Stimulated activated CD4-positive, alpha-beta T cell treated with anti-CD3 and anti-CD28 coated beads, Interleukin-4, amount 100 ng/mL, for 24 hours (primary cell): ENCODE measurements around the gene INPP5A.

ENCODE experiments used
- DNase-seq: peaks from one replicate; pipeline ENCODE4 v3.0.0-alpha.2; 2020

INPP5A gene

GRCh38 chr10:132634241-132634946 lies 96.8 kb downstream of the INPP5A start:
- no peak for DNase-seq

GRCh38 chr10:132634947-132635271 lies 97.3 kb downstream of the INPP5A start:
- no peak for DNase-seq

- DNase-seq = no peak
Measured at GRCh38 chr10:132636358-132636757, 98.8 kb downstream of the INPP5A start.

- DNase-seq = peak; percentile 26
Measured at GRCh38 chr10:132637477-132638129, 100.0 kb downstream of the INPP5A start.

- no peak for DNase-seq
Measured at GRCh38 chr10:132638130-132638515, 100.5 kb downstream of the INPP5A start.

- DNase-seq = no peak
Measured at GRCh38 chr10:132639470-132639869, 101.9 kb downstream of the INPP5A start.

GRCh38 chr10:132640326-132641125 lies 102.9 kb downstream of the INPP5A start:
- no peak for DNase-seq

GRCh38 chr10:132641401-132641800 lies 103.8 kb downstream of the INPP5A start:
- DNase-seq = no peak

GRCh38 chr10:132641966-132642731 lies 104.6 kb downstream of the INPP5A start:
- DNase-seq = no peak

GRCh38 chr10:132642732-132643008 lies 105.1 kb downstream of the INPP5A start:
- no peak for DNase-seq

- no peak for DNase-seq
Measured at GRCh38 chr10:132643709-132644526, 106.3 kb downstream of the INPP5A start.

GRCh38 chr10:132644527-132645246 lies 107.1 kb downstream of the INPP5A start:
- DNase-seq = no peak

- no peak for DNase-seq
Measured at GRCh38 chr10:132645247-132645530, 107.6 kb downstream of the INPP5A start.

- DNase-seq = no peak
Measured at GRCh38 chr10:132645630-132646442, 108.2 kb downstream of the INPP5A start.

- no peak for DNase-seq
Measured at GRCh38 chr10:132646443-132647097, 109.0 kb downstream of the INPP5A start.

- DNase-seq = no peak
Measured at GRCh38 chr10:132647424-132647823, 109.8 kb downstream of the INPP5A start.

GRCh38 chr10:132648072-132648850 lies 110.7 kb downstream of the INPP5A start:
- no peak for DNase-seq

GRCh38 chr10:132648851-132649528 lies 111.4 kb downstream of the INPP5A start:
- no peak for DNase-seq
